ENCODE data around the gene ADH5.
"Not testable (repeated sequence)": the region's sequence is repeated elsewhere in the genome, so short reads cannot be mapped to it uniquely, and the experiment has no call there.

Gene ADH5

GRCh38 chr4:99121008-99121407 lies 32.4 kb upstream of the ADH5 start:
- Histone ChIP-seq H3K27me3 (ENCODE audit: insufficient read depth, poor library complexity, severe bottlenecking) (no peaks in the 10 kb centered on the region), H3K27ac (replicated peaks) (no peak overlapping the region), H3K4me3 (replicated peaks; ENCODE audit: insufficient read depth, low read length) (no peak overlapping the region)
- TF ChIP-seq POLR2AphosphoS5 (IDR thresholded peaks at IDR 0.05; ENCODE audit: low read depth) = no peak
- TF ChIP-seq, protein P1, sequence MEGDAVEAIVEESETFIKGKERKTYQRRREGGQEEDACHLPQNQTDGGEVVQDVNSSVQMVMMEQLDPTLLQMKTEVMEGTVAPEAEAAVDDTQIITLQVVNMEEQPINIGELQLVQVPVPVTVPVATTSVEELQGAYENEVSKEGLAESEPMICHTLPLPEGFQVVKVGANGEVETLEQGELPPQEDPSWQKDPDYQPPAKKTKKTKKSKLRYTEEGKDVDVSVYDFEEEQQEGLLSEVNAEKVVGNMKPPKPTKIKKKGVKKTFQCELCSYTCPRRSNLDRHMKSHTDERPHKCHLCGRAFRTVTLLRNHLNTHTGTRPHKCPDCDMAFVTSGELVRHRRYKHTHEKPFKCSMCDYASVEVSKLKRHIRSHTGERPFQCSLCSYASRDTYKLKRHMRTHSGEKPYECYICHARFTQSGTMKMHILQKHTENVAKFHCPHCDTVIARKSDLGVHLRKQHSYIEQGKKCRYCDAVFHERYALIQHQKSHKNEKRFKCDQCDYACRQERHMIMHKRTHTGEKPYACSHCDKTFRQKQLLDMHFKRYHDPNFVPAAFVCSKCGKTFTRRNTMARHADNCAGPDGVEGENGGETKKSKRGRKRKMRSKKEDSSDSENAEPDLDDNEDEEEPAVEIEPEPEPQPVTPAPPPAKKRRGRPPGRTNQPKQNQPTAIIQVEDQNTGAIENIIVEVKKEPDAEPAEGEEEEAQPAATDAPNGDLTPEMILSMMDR (IDR thresholded peaks at IDR 0.05; ENCODE audit: insufficient read depth, low read length) = no peak
- TF ChIP-seq SPI1 (IDR thresholded peaks at IDR 0.05; ENCODE audit: borderline replicate concordance, low read depth) = no peak
- TF ChIP-seq GABPA (IDR thresholded peaks at IDR 0.05; ENCODE audit: low read depth) = no peak
- TF ChIP-seq, protein P2, sequence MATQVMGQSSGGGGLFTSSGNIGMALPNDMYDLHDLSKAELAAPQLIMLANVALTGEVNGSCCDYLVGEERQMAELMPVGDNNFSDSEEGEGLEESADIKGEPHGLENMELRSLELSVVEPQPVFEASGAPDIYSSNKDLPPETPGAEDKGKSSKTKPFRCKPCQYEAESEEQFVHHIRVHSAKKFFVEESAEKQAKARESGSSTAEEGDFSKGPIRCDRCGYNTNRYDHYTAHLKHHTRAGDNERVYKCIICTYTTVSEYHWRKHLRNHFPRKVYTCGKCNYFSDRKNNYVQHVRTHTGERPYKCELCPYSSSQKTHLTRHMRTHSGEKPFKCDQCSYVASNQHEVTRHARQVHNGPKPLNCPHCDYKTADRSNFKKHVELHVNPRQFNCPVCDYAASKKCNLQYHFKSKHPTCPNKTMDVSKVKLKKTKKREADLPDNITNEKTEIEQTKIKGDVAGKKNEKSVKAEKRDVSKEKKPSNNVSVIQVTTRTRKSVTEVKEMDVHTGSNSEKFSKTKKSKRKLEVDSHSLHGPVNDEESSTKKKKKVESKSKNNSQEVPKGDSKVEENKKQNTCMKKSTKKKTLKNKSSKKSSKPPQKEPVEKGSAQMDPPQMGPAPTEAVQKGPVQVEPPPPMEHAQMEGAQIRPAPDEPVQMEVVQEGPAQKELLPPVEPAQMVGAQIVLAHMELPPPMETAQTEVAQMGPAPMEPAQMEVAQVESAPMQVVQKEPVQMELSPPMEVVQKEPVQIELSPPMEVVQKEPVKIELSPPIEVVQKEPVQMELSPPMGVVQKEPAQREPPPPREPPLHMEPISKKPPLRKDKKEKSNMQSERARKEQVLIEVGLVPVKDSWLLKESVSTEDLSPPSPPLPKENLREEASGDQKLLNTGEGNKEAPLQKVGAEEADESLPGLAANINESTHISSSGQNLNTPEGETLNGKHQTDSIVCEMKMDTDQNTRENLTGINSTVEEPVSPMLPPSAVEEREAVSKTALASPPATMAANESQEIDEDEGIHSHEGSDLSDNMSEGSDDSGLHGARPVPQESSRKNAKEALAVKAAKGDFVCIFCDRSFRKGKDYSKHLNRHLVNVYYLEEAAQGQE (IDR thresholded peaks at IDR 0.05; ENCODE audit: insufficient replicate concordance, low read depth) = no peak
- no peak for DNase-seq (ENCODE audit: low read depth in 1 of 2, low spot score in 1 of 2)

GRCh38 chr4:99120501-99120900 lies 31.9 kb upstream of the ADH5 start:
- no peak for DNase-seq (ENCODE audit: low read depth in 1 of 2, low spot score in 1 of 2)

GRCh38 chr4:99117876-99118693 lies 29.5 kb upstream of the ADH5 start:
- TF ChIP-seq GABPA (IDR thresholded peaks at IDR 0.05; ENCODE audit: low read depth) (no peak), POLR2AphosphoS5 (IDR thresholded peaks at IDR 0.05; ENCODE audit: low read depth) (no peak), SPI1 (IDR thresholded peaks at IDR 0.05; ENCODE audit: borderline replicate concordance, low read depth) (no peak)
- TF ChIP-seq, protein P2 (IDR thresholded peaks at IDR 0.05; ENCODE audit: insufficient replicate concordance, low read depth) = no peak
- TF ChIP-seq, protein P1 (IDR thresholded peaks at IDR 0.05; ENCODE audit: insufficient read depth, low read length) = no peak
- DNase-seq (ENCODE audit: low read depth in 1 of 2, low spot score in 1 of 2) = no peak
- Histone ChIP-seq H3K27me3 (ENCODE audit: insufficient read depth, poor library complexity, severe bottlenecking) (no peaks in the 10 kb centered on the region), H3K4me3 (replicated peaks; ENCODE audit: insufficient read depth, low read length) (no peak overlapping the region), H3K27ac (replicated peaks) (no peak overlapping the region)

More at GRCh38 chr4:99120501-99120900, 31.9 kb upstream of the ADH5 start:
- no peak overlapping the region for H3K4me3 ChIP-seq (replicated peaks; ENCODE audit: insufficient read depth, low read length)
- TF ChIP-seq, protein P1 (IDR thresholded peaks at IDR 0.05; ENCODE audit: insufficient read depth, low read length) = no peak
- TF ChIP-seq SPI1 (IDR thresholded peaks at IDR 0.05; ENCODE audit: borderline replicate concordance, low read depth) = no peak
- no peak for TF ChIP-seq POLR2AphosphoS5 (IDR thresholded peaks at IDR 0.05; ENCODE audit: low read depth)
- TF ChIP-seq, protein P2 (IDR thresholded peaks at IDR 0.05; ENCODE audit: insufficient replicate concordance, low read depth) = no peak
- no peak for TF ChIP-seq GABPA (IDR thresholded peaks at IDR 0.05; ENCODE audit: low read depth)
- H3K27me3 ChIP-seq (ENCODE audit: insufficient read depth, poor library complexity, severe bottlenecking) = no peaks in the 10 kb centered on the region
- H3K27ac ChIP-seq (replicated peaks) = no peak overlapping the region

DNA sequence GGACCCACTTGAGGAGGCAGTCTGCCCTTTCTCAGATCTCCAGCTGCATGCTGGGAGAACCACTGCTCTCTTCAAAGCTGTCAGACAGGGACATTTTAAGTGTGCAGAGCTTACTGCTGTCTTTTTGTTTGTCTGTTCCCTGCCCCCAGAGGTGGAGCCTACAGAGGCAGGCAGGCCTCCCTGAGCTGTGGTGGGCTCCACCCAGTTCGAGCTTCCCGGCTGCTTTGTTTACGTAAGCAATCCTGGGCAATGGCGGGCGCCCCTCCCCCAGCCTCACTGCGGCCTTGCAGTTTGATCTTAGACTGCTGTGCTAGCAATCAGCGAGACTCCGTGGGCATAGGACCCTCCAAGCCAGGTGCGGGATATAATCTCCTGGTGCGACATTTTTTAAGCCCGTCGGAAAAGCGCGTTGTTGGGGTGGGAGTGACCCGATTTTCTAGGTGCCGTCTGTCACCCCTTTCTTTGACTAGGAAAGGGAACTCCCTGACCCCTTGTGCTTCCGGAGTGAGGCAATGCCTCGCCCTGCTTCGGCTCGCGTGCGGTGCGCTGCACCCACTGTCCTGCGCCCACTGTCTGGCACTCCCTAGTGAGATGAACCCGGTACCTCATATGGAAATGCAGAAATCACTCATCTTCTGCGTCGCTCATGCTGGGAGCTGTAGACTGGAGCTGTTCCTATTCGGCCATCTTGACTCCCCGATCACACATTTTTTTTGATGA lies 28.7 kb upstream of the ADH5 start:
- H3K27ac ChIP-seq (replicated peaks); H3K27me3 ChIP-seq (ENCODE audit: insufficient read depth, poor library complexity, severe bottlenecking); H3K4me3 ChIP-seq (replicated peaks; ENCODE audit: insufficient read depth, low read length); DNase-seq (ENCODE audit: low read depth in 1 of 2, low spot score in 1 of 2): not testable (repeated sequence)

- DNase-seq (ENCODE audit: low read depth in 1 of 2, low spot score in 1 of 2); H3K4me3 ChIP-seq (replicated peaks; ENCODE audit: insufficient read depth, low read length); H3K27ac ChIP-seq (replicated peaks); H3K27me3 ChIP-seq (ENCODE audit: insufficient read depth, poor library complexity, severe bottlenecking): not testable (repeated sequence)
These were observed 20.7 kb upstream of the ADH5 start for GRCh38 chr4:99109286-99109685.
